Stimulated activated CD4-positive, alpha-beta T cell treated with anti-CD3 and anti-CD28 coated beads, Interleukin-4, amount 100 ng/mL, for 1 hour (primary cell): ENCODE results near the gene DNHD1.

Experiments used
- DNase-seq: peaks from one replicate; pipeline ENCODE4 v3.0.0-alpha.2; 2020

Gene DNHD1

GRCh38 chr11:6567371-6567745 lies 70.3 kb downstream of the DNHD1 start:
- DNase-seq: no peak

GRCh38 chr11:6568191-6568918 lies 71.3 kb downstream of the DNHD1 start:
- DNase-seq: no peak

- DNase-seq: no peak
Measured at GRCh38 chr11:6569706-6570105, 72.6 kb downstream of the DNHD1 start.

GRCh38 chr11:6570691-6571427 lies 73.8 kb downstream of the DNHD1 start:
- DNase-seq: no peak

- DNase-seq: no peak
Measured at GRCh38 chr11:6571434-6572008, 74.4 kb downstream of the DNHD1 start.

GRCh38 chr11:6572215-6572614 lies 75.1 kb downstream of the DNHD1 start:
- no peak for DNase-seq

- DNase-seq: no peak
Measured at GRCh38 chr11:6574816-6575715, 78.0 kb downstream of the DNHD1 start.

GRCh38 chr11:6576471-6577373 lies 79.6 kb downstream of the DNHD1 start:
- DNase-seq: no peak

GRCh38 chr11:6578134-6578533 lies 81.1 kb downstream of the DNHD1 start:
- DNase-seq: no peak

- no peak for DNase-seq
Measured at GRCh38 chr11:6579681-6580080, 82.6 kb downstream of the DNHD1 start.

GRCh38 chr11:6583584-6583983 lies 86.5 kb downstream of the DNHD1 start:
- no peak for DNase-seq

- DNase-seq: no peak
Measured at GRCh38 chr11:6584528-6584927, 87.4 kb downstream of the DNHD1 start.

- DNase-seq: no peak
Measured at GRCh38 chr11:6586434-6587359, 89.6 kb downstream of the DNHD1 start.

GRCh38 chr11:6587360-6587953 lies 90.4 kb downstream of the DNHD1 start:
- no peak for DNase-seq

- DNase-seq: no peak
Measured at GRCh38 chr11:6588018-6588417, 90.9 kb downstream of the DNHD1 start.

- DNase-seq: no peak
Measured at GRCh38 chr11:6594142-6594768, 97.2 kb downstream of the DNHD1 start.

GRCh38 chr11:6596239-6596877 lies 99.3 kb downstream of the DNHD1 start:
- no peak for DNase-seq

GRCh38 chr11:6598555-6598954 lies 101.5 kb downstream of the DNHD1 start:
- no peak for DNase-seq

- no peak for DNase-seq
Measured at GRCh38 chr11:6599449-6599848, 102.4 kb downstream of the DNHD1 start.
